PC-9 (cell line): ENCODE data around the gene DES.

ENCODE experiments used
- CTCF ChIP-seq: fragments of 200-600 bp; sonication (generic); conservative IDR thresholded peaks from 2 replicates; pipeline ENCODE4 v1.6.1; 2017; ENCODE audit warnings: mixed run types, antibody characterized with exemption, mild to moderate bottlenecking, moderate library complexity
- EZH2 ChIP-seq: fragments of 200-600 bp; sonication (generic); IDR thresholded peaks from 2 replicates; pipeline ENCODE4 v1.8.0; 2017; ENCODE audit warnings: antibody characterized with exemption, low read depth

GRCh38 chr2:219459460-219460311 lies 41.5 kb downstream of the DES start:
- TF ChIP-seq CTCF: peak; percentile 91
- TF ChIP-seq EZH2: no peak
